GM18858 (cell line): ENCODE results near the gene PID1.
"Not testable (repeated sequence)": the region's sequence is repeated elsewhere in the genome, so short reads cannot be mapped to it uniquely, and the experiment has no call there.

Experiments
- ATAC-seq: cut with Tn5 transposase; IDR thresholded peaks from one replicate; pipeline ENCODE4 v1.9.1; 2021; ENCODE audit not compliant: unreplicated experiment

The PID1 gene

GRCh38 chr2:229220254-229220653, 50.8 kb downstream of the PID1 start:
- no peak for ATAC-seq

- no peak for ATAC-seq
Observed at GRCh38 chr2:229218329-229218921, 52.7 kb downstream of the PID1 start.

- ATAC-seq: no peak
Observed at GRCh38 chr2:229212241-229212640, 58.8 kb downstream of the PID1 start.

- no peak for ATAC-seq
Observed at GRCh38 chr2:229210641-229211040, 60.4 kb downstream of the PID1 start.

GRCh38 chr2:229206548-229206947, 64.5 kb downstream of the PID1 start:
- ATAC-seq: no peak

GRCh38 chr2:229205704-229206103, 65.4 kb downstream of the PID1 start:
- no peak for ATAC-seq

GRCh38 chr2:229202646-229203045, 68.4 kb downstream of the PID1 start:
- ATAC-seq: no peak

GRCh38 chr2:229201521-229201920, 69.6 kb downstream of the PID1 start:
- no peak for ATAC-seq

GRCh38 chr2:229199267-229199666, 71.8 kb downstream of the PID1 start:
- ATAC-seq: no peak

GRCh38 chr2:229196448-229196847, 74.6 kb downstream of the PID1 start:
- no peak for ATAC-seq

GRCh38 chr2:229195346-229195947, 75.6 kb downstream of the PID1 start:
- ATAC-seq: no peak

- no peak for ATAC-seq
Observed at GRCh38 chr2:229193281-229193680, 77.8 kb downstream of the PID1 start.

GRCh38 chr2:229191413-229191812, 79.7 kb downstream of the PID1 start:
- ATAC-seq: no peak

GRCh38 chr2:229187123-229187522, 84.0 kb downstream of the PID1 start:
- not testable (repeated sequence) for ATAC-seq

- no peak for ATAC-seq
Observed at GRCh38 chr2:229181641-229182040, 89.4 kb downstream of the PID1 start.

GRCh38 chr2:229180658-229181057, 90.4 kb downstream of the PID1 start:
- no peak for ATAC-seq

- no peak for ATAC-seq
Observed at GRCh38 chr2:229179628-229180027, 91.5 kb downstream of the PID1 start.

GRCh38 chr2:229178706-229179105, 92.4 kb downstream of the PID1 start:
- ATAC-seq: no peak

- no peak for ATAC-seq
Observed at GRCh38 chr2:229178117-229178516, 93.0 kb downstream of the PID1 start.

- no peak for ATAC-seq
Observed at GRCh38 chr2:229176136-229176535, 95.0 kb downstream of the PID1 start.

GRCh38 chr2:229175497-229175863, 95.6 kb downstream of the PID1 start:
- ATAC-seq: no peak

- no peak for ATAC-seq
Observed at GRCh38 chr2:229174794-229175496, 96.1 kb downstream of the PID1 start.
